ENCODE data around the gene GLMN.

GRCh38 chr1:92291372-92291999, 7.3 kb downstream of the GLMN start:
- TF ChIP-seq CTCF (IDR thresholded peaks at IDR 0.05) = peak; percentile 59; the same call in 1 of the 2 replicates
- TF ChIP-seq REST (IDR thresholded peaks at IDR 0.05; ENCODE audit: insufficient read depth in 1 of 2, low read depth in 2 of 2, low read length in 1 of 2) = no peak
- no peak for TF ChIP-seq POLR2AphosphoS5 (IDR thresholded peaks at IDR 0.05; ENCODE audit: low read depth, low read length)
